Measurements from ENCODE around the gene TRIM72.
"Not testable (repeated sequence)": the region's sequence is repeated elsewhere in the genome, so short reads cannot be mapped to it uniquely, and the experiment has no call there.

TRIM72 gene

DNA sequence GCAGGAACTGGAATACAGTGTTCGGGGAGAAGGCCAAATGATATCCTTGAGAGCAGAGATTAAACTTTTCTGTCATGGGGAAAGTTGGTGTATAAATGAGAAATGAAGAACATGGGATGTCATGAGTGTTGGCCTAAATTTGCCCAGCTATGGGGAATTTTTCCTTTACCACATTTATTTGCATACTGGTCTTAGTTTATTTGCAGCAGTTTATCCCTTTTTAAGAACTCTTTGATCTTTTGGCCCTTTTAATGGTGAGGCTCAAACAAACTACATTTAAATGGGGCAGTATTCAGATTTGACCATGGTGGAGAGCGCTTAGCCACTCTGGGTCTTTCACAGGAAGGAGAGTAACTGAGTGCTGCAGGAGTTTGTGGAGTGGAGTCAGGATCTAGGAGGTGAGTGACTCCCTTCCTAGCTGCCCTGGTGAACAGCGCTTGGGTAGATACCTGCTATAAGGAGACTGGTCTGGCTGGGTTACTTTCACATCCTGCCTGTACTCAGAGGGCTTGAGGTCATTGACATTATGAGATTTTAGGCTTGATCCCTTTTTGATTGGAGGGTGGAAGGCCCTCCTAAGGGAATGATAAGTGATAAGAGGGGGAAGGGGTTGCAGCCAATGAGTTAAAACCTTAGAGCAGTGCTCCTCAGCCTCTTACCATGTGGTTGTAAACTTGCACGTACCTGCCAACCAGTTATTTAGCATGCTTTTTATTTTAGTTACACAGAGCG is 22.1 kb upstream of the TRIM72 start:
- no peak for DNase-seq

DNA sequence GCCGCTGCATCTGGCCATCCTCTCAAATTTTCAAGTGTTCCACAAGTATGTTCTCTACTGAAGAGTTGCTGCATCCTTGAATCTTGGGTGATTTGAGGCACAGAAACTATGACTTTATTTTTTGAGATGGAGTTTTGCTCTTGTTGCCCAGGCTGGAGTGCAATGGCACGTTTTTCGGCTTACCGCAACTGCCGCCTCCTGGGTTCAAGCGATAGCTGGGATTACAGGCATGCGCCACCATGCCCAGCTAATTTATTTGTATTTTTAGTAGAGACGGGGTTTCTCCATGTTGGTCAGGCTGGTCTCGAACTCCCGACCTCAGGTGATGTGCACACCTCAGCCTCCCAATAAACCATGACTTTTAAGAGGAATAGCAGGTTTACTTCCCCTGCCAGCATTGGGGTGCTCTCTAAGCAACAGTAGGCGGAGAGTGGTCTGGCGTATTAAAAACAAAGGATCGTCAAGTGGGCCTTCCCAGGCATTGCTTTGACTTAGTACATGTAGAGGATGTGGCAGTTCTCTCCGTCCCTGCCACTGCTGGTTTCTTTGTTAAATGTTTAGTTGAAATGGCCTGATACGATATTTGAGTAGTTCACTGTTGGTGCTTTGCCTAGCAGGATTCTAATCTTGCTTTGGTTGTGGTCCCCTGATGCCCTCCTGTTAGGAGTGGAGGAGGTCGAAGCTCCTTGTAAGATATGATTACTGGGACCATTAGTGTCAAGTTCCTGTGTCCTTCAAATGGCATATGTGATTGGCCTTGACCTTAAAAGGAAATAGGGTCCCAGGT is 20.9 kb upstream of the TRIM72 start:
- DNase-seq: no peak

DNA sequence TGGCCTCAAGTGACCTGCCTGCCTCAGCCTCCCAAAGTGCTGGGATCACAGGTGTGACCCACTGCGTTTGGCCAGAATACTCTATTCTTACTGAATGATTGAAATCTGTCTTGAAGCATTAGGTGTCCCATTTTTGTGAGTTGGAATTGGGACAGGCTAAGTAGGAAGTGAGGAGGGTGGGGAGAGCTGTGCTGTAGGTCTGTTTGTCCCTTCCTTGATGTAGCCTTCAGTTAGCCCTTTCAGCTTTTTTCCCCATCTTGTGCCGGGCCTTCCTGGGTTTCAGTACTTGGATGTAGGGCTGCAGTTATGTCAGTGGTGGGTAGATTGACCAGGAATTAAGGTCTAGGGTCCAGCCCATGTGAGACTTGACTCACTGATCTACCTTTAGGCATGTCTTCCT is 20.0 kb upstream of the TRIM72 start:
- DNase-seq: no peak

DNA sequence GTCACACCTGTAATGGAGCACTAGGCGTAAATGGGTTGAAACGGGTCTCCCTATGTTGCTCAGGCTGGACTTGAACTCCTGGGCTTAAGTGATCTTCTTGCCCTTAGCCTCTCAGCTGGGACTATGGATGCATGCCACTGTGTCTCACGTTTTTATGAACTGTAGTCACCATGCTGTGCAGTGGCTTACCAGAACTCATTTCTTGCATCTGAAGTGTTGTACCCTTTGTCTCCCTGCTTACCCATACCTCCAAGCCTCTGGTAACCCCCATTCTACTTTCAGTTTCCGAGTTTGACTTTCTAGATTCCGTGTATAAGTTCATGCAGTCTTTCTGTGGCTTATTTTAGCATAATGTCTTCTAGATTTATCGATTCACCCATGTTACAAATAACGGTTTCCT is 19.0 kb upstream of the TRIM72 start:
- DNase-seq: no peak

DNA sequence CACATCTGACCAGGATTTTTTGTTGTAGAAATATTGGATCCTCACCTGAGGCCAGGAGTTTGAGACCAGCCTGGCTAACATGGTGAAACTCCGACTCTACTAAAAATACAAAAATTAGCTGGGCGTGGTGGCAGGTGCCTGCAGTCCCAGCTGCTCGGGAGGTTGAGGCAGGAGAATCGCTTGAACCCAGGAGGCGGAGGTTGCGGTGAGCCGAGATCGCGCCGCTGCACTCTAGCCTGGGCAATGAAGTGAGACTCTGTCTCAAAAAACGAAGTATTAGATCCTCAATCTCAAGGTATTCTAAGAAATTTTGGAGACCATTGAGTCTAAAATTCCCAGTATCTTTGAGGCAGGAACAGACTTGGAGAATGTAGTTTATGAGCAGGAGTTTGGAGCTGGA is 18.1 kb upstream of the TRIM72 start:
- not testable (repeated sequence) for DNase-seq

DNA sequence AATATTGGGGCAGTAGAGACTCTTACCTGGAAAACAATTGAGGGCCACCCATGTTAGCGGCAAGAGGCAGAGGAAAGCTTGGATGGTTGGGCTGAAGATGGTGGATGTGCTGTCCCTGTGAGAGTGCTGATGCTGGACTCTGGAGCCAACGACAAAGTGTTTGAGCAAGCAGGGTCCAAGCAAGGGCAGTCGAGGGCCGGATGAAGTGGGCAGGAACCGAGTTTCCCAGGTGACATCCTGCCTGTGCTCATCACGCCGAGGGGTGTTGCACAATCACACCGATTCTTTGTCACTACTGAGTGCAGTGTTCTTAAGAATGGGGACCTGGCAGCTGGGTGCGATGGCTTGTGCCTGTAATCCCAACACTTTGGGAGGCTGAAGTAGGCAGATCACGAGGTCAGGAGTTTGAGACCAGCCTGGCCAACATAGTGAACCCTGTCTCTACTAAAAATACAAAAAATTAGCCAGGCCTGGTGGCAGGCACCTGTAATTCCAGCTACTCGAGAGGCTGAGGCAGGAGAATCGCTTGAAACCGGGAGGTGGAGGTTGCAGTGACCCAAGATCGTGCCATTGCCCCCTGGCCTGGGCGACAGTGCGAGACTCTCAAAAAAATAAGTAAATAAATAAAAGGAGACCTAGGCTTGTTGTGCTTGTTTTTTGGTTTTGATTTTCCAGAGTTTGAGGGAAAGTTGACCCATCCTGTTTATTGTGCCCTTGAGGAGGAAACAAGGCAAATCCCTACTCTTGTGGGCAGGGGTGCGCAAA is 17.4 kb upstream of the TRIM72 start:
- no peak for DNase-seq

DNA sequence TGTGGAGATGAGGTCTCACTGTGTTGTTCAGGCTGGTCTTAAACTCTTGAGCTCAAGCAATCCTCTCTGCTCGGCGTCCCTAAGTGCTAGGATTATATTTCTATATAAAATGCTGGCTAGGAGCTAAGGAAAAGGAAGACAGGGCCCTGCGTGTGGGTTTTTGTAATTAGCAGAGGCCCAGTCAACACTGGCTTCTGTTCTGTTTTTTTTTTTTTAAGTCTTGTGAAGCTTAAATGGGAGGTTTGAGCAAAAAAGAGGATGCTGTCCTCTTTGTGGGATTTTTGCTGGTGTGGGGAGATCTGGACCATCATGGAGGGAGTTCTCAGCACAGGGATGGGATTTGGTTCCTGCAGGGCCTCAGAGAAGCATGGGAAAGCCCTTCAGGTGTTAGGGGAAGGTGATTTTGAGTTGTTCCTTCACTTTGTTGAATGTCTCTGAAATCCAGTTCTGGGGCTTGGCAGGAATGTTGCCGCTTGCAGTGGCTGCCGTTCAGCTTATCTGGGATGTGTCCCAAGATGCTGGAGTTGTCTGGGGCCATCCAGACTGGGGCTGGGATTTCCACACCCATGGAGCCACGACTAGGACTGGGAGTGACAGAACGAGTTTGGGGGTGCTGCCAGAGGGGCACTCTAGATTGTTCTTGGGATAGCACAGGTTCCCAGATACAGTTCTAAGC is 15.6 kb upstream of the TRIM72 start:
- no peak for DNase-seq

DNA sequence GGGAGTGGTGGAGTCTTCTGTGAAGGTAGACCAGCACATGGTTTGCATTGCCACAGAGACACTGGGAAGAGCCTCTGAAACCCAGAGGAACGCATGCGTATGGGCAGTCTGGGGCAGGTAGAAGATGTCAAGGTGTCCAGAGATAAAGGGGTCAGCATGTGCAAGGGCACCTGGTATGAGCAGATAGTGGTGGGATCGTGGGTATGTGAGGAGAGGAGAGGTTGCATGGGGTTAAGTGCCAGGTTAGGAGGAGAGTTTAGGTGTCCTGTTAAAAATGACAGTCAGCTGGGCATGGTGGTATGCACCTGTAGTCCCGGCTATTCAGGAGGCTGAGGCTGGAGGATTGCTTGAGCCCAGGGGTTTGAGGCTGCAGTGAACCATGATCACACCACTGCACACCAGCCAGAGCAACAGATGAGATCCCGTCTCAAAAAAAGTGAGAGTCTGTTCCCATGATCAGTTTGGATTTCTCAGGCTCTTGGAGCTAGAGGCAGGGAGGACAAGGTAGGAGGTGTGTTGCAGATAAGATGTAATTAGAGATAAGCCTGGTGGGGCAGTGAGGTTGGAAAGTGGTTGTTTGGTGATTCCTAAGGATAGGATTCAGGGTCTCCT is 14.4 kb upstream of the TRIM72 start:
- no peak for DNase-seq

DNA sequence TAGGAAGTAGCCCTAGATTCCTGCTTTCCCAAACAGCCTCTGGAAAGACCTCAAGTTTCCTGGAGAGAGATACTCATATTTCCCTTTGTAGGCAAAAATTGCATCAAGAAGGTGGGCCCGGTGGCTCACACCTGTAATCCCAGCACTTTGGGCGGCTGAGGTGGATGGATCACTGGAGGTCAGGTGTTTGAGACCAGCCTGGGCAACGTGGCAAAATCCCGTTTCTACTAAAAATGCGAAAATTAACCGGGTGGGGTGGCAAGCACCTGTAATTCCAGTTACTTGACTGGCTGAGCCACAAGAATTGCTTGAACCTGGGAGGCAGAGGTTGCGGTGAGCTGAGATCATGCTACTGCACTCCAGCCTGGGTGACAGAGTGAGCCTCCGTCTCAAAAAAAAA is 13.8 kb upstream of the TRIM72 start:
- DNase-seq: not testable (repeated sequence)

DNA sequence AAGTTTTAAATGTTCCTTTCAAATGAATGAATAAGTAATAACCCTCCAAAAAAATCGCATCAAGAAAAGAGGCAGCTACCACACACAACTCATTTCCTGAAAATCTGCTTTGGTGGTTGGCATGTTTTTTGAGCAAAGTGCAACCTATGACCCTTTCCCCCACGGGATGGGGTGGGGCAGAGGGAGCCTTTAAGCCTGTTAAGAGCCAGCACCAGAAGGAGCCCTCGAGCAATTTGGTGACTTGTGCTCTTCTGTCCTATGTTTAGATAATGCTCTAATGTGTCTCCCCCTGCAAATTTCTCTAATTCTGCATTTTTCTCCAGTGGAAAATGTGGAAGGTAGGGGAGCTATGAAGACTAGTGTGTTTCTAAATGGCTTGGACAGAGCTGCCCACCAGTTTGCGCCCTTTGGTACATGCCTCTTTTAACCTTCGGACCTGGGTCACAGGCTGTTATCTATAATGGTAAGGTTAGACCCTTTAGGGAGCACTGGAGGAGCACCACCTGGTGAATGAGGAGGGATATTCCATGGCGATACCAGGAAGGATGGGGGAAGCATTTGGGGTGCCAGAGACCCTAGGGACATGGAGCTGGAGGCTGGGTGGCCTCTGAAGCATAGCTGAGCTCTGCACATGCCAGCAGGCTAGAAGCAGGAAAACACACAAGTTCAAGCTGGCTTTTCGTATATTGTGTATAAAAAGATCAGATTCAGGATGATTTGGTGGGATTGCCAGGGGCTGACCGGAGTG is 12.9 kb upstream of the TRIM72 start:
- DNase-seq: no peak

DNA sequence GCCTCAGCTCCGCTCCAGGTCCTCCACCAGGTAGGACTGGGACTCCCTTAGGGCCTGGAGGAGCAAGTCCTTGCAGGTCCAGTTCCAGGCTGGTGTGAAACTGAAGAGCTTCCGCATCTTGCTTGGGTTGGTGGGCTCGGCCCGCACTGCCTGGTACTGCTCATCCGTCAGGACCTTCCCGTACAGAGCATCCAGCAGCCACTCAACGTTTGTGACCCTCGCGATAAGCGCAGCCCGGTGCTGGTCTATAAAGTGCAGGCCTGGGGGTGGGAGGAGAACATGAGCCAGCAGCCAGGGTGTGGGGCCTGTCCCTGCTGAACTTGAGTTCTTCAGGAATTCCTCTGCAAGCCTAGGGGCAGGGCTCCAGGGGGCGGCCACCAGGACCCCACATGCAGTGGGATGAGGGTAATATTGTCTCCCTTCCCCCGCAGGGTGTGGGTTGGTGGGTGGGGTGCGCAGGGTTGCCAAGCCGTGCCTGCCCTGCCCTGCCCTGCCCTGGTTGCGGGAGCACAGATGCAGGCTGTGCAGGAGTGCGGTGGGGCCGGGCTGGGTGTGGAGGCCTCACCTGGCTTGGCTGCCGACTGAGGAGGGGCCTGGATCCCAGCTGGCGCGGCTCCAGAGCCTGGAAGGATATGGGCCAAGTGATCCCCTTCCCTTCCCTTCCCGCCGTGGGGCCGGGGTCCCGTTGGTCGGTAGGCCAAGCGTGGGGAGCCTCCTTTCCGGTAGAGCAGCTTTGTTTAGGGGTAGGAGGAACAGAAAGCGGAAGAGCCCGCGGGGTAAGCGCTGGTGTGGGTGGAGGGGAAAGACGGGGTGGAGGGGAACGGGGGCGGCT is 12.1 kb upstream of the TRIM72 start:
- DNase-seq: no peak

DNA sequence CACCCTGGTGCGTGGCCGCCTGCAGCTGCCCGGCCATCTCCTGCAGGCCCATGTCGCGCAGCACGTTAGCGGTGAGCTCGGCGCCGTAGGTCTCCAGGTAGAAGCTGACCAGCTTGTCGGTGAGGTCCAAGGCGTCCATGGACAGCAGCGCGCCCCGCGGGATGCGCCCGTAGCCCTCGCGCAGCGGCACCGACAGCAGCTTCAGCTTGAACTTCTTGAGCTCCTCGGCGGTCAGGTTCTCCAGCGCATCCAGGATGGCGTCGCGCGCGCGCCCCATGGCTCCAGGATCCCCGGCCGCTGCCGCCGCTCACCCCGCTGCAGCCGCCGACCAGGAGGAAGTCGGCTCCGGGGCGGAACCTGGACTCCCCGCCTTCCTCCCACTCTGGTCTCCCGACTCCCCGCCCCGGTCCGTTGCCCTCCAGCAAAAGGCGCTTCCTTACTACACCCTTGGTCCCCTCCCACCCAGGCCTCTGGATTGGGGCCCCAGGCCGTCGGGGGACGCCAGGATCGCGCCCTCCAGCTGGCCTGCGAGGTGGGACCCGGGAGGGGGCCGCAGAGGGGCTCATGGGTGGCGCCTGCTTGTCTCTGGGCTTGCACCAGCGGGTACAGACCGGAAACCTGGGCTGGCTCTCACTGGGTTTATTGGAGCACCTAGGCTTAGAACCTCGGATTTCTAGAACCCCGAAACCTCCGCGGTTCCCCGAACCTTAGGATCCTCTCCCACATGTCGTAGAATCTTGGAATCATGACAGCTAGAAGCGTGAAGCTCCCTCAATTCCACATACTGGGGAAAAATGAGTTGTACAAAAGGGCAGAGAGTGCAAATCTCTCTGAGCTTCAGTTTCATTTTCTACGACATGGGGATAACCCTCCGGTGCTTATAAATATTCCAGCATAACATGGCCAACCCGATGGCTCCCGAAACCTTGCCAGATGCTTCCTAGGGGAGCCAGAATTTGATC is 11.2 kb upstream of the TRIM72 start, which contains the start of gene PYCARD:
Gene PYCARD, minus strand, starts transcription at position 347 of the 962 bp plus-strand sequence. Its CDS starts 70 bp downstream, at position 277.
- DNase-seq: no peak

DNA sequence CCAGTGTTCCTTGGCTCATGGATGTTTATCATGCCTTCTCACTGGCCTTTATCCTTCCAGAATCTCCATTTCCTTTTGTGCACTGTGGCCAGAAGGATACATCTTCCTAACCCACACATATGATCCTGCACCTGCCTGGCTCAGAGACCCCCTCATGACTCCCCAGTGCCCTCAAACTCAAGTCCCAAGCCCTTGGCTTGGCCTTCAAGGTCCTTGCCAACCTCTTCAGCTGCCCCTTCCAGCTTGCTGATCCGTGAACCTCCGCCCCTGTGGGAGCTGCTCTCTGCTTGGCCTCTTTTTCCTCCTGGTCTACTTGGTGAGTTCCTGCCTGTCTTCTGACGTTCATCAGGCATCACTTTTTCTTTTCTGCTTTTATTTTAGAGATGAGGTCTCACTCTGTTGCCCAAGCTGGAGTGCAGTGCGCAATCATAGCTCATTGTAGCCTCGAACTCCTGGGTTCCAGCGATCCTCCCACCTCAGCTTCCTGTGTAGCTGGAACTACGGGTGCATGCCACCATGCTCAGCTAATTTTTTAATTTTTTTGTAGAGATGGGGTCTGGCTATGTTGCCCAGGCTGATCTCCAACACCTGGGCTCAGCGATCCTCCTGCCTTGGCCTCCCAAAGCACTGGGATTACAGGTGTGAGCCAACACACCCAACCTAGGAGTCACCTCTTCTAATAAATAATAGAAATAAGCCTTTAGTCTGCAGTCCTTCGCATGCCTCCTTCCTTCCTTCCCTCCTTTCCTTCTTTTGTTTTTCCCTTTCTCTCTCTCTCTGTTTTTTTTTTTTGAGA is 8.8 kb upstream of the TRIM72 start:
- DNase-seq: no peak

DNA sequence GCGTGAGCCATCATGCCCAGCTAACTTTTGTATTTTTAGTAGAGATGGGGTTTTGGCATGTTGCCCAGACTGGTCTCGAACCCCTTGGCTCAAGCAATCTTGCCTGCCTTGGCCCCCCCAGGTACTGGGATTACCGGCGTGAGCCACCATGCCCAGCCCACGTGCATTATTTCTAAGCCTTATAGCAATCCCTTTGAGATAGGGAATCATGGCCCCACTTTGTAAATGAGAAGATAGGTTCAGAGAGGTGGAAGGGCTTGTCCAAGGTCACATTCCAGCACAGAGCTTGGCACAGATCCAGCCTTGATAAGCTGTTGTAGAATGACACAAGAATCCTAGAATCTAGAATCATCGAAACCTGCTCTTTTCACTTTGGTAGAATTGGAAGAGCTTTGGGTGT is 7.1 kb upstream of the TRIM72 start:
- no peak for DNase-seq

DNA sequence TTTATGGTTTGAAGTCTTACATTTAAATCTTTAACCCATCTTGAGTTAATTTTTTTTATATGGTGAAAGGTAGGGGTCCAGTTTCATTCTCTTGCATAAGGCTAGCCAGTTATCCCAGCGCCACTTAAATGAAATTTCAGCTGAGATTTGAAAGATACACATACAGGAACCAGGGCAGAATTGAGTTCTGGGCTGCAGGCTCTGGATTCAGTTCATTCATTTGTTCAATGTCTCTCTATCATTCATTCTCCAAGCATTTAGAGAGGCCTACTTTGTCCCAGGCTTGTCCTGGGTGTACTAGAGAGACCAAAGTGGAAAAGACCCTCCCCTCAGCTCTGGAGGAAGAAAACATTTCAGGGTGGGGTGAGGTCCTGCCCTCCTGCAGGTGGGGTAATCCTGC is 577 bp upstream of the TRIM72 start:
- no peak for DNase-seq

DNA sequence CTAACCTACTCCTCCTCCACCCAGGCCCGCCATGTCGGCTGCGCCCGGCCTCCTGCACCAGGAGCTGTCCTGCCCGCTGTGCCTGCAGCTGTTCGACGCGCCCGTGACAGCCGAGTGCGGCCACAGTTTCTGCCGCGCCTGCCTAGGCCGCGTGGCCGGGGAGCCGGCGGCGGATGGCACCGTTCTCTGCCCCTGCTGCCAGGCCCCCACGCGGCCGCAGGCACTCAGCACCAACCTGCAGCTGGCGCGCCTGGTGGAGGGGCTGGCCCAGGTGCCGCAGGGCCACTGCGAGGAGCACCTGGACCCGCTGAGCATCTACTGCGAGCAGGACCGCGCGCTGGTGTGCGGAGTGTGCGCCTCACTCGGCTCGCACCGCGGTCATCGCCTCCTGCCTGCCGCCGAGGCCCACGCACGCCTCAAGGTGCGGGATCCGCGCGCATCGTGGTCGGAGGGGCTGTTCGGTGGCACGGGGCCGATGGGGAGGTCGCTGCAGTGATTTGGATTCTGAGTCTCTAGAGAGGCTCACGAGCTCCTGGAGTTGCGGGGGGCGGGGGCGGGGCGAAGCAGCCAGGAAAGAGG is 878 bp downstream of the TRIM72 start:
- DNase-seq: peak in 2 of 3 experiments; percentile 56 to 66

DNA sequence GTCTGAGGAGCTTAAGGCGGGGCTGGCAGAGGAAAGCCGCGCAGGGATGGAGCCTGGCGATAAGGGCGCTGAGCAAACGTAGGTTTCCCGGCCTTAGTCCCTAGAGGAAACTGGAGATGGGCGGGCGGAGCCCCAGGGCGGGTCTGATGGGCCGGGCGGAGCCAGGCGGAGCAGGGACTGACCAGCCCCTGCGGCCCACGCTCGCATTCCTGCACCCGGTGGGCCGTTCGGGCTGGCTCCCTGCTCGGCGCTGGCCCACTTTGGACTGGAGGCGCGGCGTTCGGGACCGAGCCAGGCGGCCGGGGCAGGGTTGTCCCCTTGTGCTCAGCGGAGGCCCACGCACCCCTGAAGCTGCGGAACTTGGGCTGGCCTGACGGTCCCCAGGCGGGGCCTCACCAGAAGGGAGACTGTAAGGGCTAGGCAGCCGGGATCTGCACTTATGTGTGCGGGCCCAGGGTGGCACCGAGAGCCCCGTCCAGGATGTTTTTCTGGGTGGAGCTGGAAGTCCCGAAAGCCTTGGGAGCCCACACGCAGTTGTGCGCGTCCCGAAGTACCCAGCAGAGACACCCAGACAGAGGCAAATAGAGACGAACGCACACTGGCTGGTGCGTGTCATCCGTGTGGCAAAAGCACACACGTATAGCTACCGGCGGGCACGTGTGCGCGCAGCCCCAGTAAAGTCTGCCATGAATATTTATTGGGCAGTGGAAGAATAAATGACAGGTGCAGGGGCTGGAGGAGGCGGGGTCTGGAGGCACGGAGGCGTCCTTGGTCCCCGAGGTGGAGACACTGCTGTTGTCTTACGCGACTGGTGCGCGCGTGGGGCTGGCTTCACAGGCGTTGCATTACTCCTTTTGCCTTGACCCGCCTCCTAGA is 1.6 kb downstream of the TRIM72 start:
- DNase-seq: peak in 2 of 3 experiments; percentile 56 to 65
